Measurements from ENCODE around the gene THSD4. TPM values are rescaled to one million over a fixed set of nuclear protein-coding genes. Genes with fewer than 3 reads are reported as not detected.
A peak's percentile ranks its signal among the peaks of the same experiment; 100 is the strongest.

The THSD4 gene
- polyA plus RNA-seq, 2 of the 4 experiments (the other 2 are of a cell fraction), result 15.8 to 40.7 TPM

DNA sequence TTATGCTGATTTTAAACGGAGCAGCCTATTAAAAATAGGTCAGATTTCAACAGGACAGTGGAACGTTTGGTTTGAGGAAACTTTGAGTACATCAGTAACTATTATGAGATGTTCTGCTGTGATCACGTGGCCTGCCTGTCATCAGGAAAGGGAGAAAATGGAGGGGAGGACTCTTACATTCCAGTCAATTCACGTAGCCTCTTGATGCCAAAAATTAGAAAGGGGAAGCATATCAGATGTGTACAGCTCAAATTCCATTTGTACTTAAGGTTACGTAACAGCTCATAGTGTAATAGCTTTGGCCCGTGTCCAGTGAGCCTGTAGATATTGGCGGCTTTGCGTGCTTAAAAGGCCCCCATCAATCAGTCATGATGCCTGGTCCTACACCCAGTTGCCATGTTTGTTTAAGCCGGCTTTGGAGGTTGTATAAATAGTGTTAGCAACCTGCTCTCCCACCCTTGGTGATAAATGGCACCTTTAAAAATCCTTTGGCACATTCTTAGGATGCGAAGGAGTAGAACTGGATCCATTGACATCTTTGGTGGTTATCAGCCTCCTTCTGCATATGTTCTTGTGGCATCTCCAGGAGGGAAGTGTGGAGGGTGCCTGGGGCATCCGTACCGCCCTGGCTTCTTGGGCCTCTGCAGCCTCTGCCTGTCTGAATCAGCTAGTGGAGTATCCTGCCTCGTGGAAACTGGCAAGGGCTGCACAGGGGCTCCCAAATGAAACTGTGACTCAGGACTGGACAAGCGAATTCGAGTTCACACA, 163.9 kb downstream of the THSD4 start (continued):
- peak; percentile 80; the same call in 1 of the 2 replicates for TF ChIP-seq PBX3 (IDR thresholded peaks at IDR 0.05)
- no peak for TF ChIP-seq MAFK (IDR thresholded peaks at IDR 0.05; ENCODE audit: partially characterized antibody)
- TF ChIP-seq JUN (IDR thresholded peaks at IDR 0.05), result peak; percentile 98 to 100
- no peak for TF ChIP-seq BHLHE40 (IDR thresholded peaks at IDR 0.05; ENCODE audit: low read depth, low read length)
- TF ChIP-seq BCL3 (IDR thresholded peaks at IDR 0.05), result peak; percentile 97
- TF ChIP-seq NPAS2 (CRISPR knock-in tag; IDR thresholded peaks at IDR 0.05; ENCODE audit: borderline replicate concordance), result no peak
- no peak for TF ChIP-seq POLR2A (IDR thresholded peaks at IDR 0.05; ENCODE audit: low read length)
- no peak for TF ChIP-seq RARB (CRISPR knock-in tag; IDR thresholded peaks at IDR 0.05)
- TF ChIP-seq NFE2L2 (conservative IDR thresholded peaks at IDR 0.05; ENCODE audit: low read length), result no peak
- no peak for TF ChIP-seq EHMT2 (IDR thresholded peaks at IDR 0.05; ENCODE audit: low read depth)
- no peak for TF ChIP-seq RNF2 (IDR thresholded peaks at IDR 0.05; ENCODE audit: borderline replicate concordance, low read depth)
- 0 out of 2 replicates have a peak, but pooled peaks have one; percentile 24 for TF ChIP-seq TP53 (CRISPR knock-in tag; IDR thresholded peaks at IDR 0.05)
- TF ChIP-seq ELK1 (IDR thresholded peaks at IDR 0.05; ENCODE audit: low read depth, low read length), result no peak
- no peak for TF ChIP-seq HDAC2 (IDR thresholded peaks at IDR 0.05)
- no peak for TF ChIP-seq RFX5 (IDR thresholded peaks at IDR 0.05)
- peak; percentile 98 to 99 for TF ChIP-seq EP300 (IDR thresholded peaks at IDR 0.05)
- TF ChIP-seq HEYL (CRISPR knock-in tag; IDR thresholded peaks at IDR 0.05), result peak; percentile 85; the same call in 1 of the 2 replicates
- TF ChIP-seq FOSB (CRISPR knock-in tag; IDR thresholded peaks at IDR 0.05), result no peak
- no peak for TF ChIP-seq TFCP2L1 (CRISPR knock-in tag; IDR thresholded peaks at IDR 0.05)
- TF ChIP-seq NR3C1 (IDR thresholded peaks at IDR 0.05), result no peak
- 0 out of 2 replicates have a peak, but pooled peaks have one; percentile 18 for TF ChIP-seq EHF (CRISPR knock-in tag; IDR thresholded peaks at IDR 0.05)
- no peak for TF ChIP-seq CTCF (IDR thresholded peaks at IDR 0.05)
- TF ChIP-seq CBX2 (IDR thresholded peaks at IDR 0.05; ENCODE audit: borderline replicate concordance, low read depth), result no peak
- no peak for TF ChIP-seq ATOH8 (CRISPR knock-in tag; IDR thresholded peaks at IDR 0.05; ENCODE audit: low read depth)
- TF ChIP-seq FOXS1 (CRISPR knock-in tag; IDR thresholded peaks at IDR 0.05), result no peak

Measured in A549 (cell line).